Fibroblast of gingiva (primary cell): ENCODE results near the gene DMRTA1.
"Not testable (repeated sequence)": the region's sequence is repeated elsewhere in the genome, so short reads cannot be mapped to it uniquely, and the experiment has no call there.

Experiments used
- DNase-seq: peaks from one replicate; pipeline ENCODE4 v3.0.0-alpha.2; 2011; ENCODE audit warnings: low read depth

The DMRTA1 gene, protein sequence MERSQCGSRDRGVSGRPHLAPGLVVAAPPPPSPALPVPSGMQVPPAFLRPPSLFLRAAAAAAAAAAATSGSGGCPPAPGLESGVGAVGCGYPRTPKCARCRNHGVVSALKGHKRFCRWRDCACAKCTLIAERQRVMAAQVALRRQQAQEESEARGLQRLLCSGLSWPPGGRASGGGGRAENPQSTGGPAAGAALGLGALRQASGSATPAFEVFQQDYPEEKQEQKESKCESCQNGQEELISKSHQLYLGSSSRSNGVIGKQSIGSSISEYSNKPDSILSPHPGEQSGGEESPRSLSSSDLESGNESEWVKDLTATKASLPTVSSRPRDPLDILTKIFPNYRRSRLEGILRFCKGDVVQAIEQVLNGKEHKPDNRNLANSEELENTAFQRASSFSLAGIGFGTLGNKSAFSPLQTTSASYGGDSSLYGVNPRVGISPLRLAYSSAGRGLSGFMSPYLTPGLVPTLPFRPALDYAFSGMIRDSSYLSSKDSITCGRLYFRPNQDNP

DNA sequence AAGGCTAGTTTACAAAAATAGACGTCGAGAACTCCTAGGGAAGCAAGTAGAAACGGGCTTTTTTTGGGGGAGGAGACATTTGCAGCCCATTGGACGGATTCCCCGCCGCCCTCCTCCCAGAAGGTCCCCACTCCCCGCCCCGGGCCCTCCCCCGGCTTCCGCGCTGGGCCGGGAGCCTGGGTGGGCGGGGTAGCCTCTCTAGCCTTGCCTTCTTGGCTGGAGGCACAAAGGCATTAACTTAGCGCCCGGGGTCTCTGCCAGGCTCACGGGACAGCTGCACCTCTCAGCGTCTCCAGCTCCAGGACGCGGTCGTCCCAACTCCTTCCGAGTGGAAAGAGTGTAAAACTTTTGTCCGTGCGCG is at the start of gene DMRTA1:
Gene DMRTA1, plus strand, starts transcription at position 236 of the 361 bp plus-strand sequence. CDS start 242 bp downstream, outside the sequence.
- DNase-seq, result peak; percentile 29

DNA sequence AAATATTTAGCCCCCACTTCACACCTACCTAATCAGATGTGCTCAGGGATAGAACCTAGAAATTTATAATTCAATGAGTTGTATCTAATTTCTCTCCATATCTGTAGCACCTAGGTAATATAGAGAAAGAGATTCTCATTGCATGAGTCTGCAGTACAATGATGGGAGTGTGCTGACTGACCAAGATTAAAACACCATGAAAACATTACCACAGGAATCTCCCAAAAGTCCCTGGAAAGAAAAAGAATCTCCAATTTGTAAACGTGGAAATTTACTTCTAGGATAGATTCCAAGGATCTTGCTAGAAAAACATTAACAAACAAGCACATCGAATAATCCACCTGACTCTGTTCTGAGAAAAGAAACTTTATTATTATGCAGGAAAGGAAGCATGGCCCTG is 45.0 kb upstream of the DMRTA1 start:
- DNase-seq, result no peak

DNA sequence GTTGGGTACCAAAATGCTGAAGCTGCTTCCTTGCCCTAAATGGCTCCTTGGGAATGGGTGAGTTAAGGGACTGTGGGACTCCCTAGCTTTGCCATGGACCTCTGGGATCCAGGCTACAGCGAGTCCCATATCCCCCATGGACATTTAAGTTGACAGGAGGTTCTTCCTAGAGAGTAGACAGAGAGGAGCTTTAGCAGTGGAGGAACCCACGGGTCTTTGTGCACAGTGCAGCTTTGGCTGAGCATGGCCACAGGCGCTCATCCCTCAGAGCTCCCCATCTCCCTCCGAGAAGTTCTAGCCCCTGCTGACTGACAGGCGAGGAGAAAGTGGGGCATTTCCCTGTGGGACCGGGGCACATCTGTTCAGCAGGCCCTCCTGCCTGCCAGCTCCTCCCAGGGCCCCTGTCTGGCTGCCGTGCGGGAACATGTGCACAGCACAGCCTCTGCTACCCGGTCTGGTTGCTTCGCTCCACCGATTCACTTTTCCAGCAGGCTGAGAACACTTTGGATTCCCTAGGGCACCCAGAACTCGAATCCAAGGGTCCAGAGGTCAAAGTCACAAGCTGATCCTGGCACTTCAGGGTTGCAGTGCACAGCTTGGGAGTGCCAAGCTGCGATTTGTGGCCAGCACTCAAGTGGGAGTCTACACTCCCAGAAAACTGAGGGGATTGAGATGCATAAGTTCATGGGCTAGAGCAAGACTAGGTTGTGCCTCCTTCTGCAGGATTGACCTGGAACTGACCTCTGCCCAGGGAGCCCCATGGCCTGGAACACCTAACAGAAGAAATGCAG is 40.6 kb upstream of the DMRTA1 start:
- DNase-seq, result no peak

DNA sequence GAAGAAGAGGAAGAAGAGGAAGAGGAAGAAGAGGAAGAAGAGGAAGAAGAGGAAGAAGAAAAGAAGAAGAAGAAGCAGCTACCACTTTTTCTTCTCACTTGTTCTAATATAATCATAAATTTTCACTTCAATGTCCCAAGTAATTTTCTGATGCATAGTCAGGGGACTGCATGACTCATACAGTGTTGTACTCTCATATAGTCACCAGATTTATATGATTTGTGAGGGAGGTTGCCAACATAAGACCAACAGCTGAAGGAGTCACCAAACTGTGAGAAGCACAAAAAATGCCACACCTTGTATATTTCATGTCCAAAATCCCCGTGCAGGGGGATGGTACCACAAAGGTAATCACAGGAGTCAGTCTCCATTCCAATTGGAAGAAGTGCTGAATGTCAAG is 32.7 kb upstream of the DMRTA1 start:
- DNase-seq, result no peak

DNA sequence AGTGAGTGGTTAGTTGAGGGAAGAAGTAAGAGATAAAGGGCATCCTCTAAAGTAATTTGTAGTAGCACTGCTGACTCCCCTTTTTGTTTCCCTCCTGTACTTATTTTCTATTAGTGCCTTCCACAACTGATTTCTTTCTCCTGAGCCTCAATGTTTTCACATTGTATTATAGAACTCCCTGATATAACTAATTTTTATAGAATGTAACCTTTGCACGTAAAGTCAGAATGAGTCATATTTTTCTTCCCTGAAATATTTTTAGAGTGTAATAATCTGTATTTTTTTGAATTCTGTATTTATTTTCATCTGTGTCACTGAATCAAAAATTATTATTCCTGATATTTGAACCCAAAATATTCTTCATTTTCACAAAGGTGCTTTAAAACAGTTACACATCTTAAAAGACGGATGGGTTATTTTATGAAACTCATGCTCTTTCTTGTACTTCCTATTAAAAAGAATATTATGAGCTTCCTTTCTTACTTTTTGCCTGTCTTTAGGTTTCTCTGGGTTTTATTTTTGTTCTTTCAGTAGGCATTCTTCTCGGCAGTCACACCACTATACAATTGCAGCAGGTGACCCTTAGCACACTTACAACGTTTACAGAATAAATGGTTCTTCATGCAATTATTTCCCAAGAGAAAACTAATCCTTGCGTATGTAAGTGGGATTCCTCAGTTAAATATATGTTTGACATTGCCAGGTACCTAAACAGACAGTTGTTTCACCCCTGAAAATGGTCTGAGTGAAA is 30.5 kb upstream of the DMRTA1 start:
- DNase-seq, result peak; percentile 5

DNA sequence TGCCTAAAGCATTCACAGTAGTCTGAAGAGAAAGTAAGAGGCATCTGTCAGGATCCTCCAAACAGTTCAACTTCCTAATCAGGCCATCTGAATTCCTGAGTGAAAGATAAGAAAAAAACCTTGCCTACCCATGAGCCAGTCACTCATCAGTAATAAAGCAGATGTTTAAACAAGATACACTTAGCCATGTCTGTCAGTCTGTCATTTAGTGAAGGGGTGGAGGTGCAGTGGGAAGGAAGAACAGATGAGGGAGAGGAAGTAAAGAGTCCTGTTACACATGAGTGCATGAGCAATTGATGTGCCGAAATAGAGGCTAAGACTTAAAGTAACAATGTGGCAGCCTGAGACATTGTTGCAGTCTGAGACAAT is 29.9 kb upstream of the DMRTA1 start:
- DNase-seq, result peak; percentile 1

DNA sequence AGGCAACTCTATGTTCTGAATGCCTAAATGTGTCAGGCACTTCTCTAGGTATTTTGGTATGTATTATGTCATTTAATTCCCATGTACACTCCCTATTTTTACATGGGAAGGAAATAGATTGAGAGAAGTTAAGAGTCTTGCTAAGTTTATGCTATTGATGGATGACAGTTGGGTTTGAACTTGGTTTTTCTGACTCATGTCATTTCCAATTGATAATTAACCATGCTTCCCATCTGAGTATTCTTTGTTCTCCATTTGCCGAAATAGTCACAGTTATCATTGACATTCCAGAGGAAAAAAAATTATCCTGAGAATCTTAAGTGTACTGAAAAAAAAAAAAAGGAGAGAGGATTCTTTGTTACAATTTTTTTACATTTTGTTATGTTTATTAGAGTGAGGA is 23.1 kb upstream of the DMRTA1 start:
- no peak for DNase-seq

DNA sequence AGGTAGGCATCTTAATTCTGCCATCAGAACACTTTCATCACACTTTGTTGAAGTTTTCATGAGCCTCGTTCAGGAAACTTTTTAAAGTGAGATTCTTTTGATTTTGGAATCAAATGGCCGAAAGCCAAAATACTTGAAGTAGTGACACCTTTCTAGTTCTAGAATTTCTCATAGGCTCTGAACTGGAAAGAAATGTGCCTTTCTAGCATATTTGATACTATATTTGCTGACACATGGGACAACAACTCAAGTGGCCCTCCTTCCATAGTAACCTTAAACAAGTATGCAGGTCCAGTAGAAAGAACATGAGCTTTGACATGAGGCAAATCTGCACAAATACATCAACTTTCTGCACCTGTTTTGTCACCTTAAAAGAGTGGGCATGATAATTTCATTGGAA is 22.0 kb upstream of the DMRTA1 start:
- DNase-seq, result no peak

DNA sequence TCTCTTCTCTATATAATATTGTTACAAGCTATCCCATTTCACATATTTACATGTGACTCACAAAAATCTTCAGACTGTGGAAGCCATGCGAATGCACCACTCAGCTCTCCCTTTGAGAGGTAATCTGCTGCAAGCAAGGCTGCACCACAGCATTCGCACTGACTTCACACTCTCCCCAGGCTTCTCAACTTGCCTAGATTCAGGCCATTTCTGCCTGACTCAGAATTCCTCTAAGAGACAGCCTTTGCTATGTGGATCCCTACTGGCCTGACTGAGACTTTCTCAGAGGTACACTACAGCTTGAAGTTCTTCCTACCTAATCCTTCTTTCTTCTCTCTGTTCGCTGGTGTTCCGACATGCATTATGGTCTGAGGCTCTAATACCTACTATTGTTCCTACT is 21.1 kb upstream of the DMRTA1 start:
- no peak for DNase-seq

DNA sequence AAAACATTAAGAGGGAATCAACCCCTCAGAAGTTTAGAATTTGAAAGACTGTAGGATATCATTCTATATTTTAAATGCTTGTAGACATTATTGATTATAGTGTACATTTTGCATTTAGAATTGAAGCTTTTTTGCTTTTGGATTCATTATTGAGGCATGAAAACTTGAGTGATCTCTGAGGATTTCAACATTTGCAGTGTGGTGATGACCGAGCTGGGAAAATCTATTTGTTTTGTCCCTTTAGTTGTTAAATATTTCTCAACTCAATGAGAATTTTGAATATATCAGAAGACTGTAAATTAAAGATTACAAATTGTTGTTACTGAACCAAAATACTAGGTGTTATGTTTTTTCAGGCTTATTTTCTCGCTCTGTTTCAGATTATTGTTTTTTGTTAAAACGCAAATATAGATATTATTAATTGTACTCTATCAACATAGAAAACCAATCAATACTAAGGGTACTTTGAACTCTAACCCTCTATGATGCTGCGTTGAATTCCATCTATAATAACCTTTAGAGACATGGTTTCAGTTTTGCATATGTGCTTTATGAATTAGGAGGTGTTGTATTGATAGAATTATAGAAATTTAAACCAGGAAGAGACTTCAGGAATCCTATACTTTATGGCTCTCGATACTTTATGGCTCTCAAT is 19.3 kb upstream of the DMRTA1 start:
- no peak for DNase-seq

DNA sequence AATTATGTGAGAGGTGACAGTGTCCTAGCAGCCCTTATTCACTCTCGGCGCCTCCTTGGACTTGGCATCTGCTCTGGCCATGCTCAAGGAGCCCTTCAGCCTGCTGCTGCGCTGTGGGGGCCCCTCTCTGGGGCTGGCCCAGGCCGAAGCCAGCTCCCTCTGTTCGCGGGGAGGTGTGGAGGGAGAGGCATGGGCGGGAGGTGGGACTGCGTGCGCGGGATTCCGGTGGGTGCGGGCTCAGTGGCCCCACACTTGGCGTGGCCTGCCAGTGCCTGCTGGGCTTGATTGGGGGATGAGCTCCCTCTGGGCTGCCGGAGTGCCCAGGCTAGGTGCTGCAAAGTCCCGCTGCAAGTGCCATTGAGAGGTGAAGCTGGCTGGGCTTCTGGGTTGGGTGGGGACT is 12.9 kb upstream of the DMRTA1 start:
- DNase-seq, result no peak

DNA sequence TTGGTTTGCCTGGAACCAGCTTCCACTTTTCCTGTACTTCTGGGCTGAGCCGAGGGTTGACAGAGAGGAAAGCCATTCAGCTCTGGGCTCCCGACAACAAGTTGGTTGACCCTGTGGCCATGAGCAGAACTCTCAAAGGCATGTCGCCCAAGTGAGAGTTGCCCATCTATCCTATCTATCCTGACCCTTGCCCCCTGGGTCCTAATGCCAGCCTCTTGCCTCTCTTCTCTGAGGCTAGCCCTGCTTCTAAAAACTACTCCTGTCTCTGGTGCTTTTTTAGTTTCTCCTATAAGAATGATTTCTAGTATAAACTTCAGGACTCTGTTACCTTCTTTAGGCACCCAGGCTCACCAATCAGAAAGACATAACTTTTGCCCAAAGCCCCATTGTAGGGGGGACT is 11.4 kb upstream of the DMRTA1 start:
- not testable (repeated sequence) for DNase-seq

DNA sequence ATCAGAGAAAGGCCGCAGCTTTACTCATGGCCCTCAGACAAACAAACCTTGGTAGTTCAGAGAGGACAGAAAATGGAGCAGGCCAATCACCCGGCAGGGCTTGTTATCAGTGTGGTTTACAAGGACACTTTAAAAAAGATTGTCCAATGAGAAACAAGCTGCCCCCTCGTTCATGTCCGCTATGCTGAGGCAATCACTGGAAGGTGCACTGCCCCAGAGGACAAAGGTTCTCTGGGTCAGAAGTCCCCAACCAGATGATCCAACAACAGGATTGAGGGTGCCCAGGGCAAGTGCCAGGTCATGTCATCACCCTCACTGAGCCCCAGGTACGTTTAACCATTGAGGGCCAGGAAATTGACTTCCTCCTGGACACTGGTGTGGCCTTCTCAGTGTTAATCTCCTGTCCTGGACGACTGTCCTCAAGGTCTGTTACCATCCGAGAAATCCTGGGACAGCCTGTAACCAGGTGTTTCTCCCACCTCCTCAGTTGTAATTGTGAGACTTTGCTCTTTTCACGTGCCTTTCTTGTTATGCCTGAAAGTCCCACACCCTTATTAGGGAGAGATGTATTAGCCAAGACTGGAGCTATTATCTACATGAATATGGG is 9.1 kb upstream of the DMRTA1 start:
- not testable (repeated sequence) for DNase-seq

DNA sequence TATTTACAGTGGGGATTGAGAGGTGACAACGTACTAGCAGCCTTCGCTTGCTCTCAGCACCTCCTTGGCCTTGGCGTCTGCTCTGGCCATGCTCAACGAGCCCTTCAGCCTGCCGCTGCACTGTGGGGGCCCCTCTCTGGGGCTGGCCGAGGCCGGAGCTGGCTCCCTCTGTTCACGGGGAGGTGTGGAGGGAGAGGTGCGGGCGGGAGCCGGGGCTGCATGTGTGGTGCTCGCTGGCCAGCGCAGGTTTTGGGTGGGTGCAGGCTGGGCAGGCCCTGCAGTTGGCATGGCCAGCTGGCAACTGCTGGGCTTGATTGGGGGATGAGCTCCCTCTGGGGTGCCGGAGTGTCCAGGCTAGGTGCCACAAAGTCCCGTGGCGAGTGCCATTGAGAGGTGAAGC is 5.8 kb upstream of the DMRTA1 start:
- no peak for DNase-seq

DNA sequence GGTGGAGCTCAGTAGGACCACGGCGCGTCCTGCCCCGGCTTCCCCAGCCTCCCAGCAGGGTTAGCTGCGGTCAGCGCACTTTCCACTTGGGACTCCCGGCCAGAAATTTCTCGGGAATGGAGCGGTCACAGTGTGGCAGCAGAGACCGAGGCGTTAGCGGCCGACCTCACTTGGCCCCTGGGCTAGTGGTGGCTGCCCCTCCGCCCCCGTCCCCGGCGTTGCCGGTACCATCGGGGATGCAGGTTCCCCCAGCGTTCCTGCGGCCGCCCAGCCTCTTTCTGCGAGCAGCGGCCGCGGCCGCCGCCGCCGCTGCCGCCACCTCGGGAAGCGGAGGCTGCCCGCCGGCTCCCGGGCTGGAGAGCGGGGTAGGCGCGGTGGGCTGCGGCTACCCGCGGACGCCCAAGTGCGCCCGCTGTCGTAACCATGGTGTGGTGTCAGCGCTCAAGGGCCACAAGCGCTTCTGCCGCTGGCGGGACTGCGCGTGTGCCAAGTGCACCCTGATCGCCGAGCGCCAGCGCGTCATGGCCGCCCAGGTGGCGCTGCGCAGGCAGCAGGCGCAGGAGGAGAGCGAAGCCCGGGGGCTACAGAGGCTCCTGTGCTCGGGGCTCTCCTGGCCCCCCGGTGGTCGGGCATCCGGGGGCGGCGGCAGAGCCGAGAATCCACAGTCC is 460 bp downstream of the DMRTA1 start:
- peak; percentile 8 for DNase-seq

DNA sequence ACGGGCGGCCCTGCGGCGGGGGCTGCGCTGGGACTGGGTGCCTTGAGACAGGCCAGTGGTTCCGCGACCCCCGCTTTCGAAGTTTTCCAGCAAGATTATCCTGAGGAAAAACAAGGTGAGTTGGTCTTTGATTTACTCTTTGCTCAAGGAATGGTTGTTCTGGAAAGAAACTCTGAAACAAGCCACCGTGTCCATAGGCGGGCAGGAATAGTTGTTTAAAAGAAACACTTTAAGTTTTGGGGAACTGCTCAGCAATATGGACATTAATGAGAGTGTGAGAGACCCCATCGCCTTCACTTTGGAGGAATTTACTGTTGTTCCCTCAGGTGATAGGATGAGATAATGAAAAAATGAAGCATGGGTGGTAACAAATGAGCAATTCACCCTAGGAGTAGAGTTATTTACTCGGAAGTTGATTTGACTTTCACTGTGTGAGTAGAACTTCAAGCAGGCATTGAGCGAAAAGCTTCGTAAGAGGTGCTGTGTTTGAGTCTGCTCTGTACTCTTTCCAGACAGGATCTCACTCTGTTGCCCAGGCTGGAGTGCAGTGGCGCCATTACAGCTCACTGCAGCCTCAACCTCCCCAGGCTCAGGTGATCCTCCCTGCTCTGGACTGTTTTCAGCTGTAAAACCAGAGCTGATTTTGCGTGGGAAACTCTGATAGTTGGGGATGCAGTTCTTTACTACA is 1.1 kb downstream of the DMRTA1 start:
- DNase-seq, result no peak

DNA sequence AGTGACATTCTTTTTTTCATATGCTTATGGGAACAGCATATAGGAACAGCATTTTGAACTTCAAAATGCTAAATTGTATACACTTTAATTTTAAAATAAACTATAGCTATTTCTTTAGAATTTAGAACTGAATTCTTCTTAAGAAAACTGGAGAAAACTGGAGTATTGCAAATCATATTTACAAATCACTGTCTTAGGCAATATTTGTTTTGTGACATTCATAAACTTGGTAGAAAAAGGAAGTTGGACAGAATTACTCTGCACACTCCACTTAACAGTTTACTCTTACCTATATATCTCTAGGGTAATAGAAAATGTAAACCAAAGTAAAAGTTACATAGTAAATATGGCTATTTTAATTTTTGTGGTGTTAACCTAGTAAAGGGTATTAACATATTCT is 3.1 kb downstream of the DMRTA1 start:
- no peak for DNase-seq

DNA sequence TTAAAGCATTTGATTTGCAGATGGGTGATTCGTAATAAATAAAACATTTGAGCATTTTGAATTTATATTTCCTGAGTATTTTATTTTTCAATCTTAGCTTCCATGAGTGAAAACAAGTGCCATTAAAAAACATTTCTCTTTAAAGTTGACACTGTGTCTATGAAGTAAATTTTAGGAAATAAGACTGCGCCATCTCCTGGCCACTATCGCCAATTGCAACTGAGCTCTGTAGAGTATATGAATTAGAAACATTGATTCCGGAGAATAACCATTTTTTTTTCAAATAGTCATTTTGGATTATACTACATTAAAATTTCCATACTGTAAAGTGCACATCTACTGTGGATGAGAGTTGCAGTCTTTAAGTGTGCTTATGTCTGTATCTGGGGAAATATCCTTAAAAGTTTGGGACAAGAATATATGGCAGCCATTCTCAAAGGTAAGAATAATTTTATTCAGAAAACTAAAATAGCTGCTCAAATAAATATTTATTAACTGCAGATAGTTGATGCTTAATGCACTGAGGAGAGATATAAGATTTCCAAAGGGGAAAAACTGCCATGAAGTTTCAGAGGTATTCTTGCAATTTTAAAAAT is 5.9 kb downstream of the DMRTA1 start:
- DNase-seq, result peak; percentile 1

DNA sequence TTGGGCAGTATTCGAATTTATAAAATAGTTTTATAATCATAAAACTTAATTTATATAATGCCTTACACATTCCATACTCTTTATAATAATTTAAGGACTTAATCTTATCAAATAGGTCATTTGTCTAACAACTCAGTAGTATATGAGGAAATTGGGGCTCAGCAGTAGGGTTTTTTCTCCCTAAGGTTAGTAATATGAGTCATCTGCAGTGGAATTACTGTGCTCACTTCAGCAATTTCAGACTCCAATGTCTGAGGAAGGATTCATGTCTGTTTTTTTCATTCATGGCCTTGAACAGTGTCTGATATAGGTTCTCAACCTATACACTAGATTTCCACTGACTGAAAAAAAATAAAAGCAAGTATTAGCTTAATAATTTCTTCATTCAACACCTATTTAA is 7.4 kb downstream of the DMRTA1 start:
- DNase-seq, result no peak

DNA sequence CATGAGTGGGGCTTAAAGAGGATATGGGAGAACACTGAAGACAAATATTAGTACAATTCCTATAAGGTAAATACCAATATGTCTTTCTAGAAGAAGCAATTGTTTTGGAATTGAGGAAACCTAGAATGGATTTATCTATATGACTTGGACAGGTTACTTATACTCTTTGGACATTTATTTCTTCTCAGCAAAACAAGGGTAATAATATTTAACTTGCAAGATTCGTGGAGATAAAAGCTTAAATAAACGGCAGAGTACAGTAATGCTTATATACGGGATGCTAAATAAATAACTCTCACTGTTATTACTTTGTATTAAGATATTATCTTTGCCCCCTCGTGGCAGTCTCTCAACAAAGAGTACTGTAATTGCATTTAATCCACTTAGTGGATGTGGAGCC is 8.6 kb downstream of the DMRTA1 start:
- no peak for DNase-seq
